SKM-1 treated with dmso at 0.1 percent for 144 hours (cell line): ENCODE results near the gene GPR158.

ENCODE experiments used
- DNase-seq: peaks from one replicate; lab custom pipeline; 2025; ENCODE audit not compliant: unreplicated experiment; lab: John Stamatoyannopoulos, UW

GPR158 gene

GRCh38 chr10:25651534-25651933 is 476.7 kb downstream of the GPR158 start:
- DNase-seq, result no peak
